K562 (cell line): Measurements from ENCODE around the gene RSPH6A. TPM values are rescaled to one million over a fixed set of nuclear protein-coding genes. Genes with fewer than 3 reads are reported as not detected.

ENCODE experiments used
- DACH1 ChIP-seq: fragments of 450-650 bp; IDR thresholded peaks from 2 replicates; pipeline ENCODE4 v1.6.1; 2018; ENCODE audit not compliant: partially characterized antibody
- ELF1 ChIP-seq: fragments of 200-800 bp; sonication (Bioruptor generic); IDR thresholded peaks from 2 replicates; pipeline ENCODE4 v1.6.1; 2016; ENCODE audit warnings: missing genetic modification characterization, missing compliant biosample characterization
- FUS ChIP-seq: fragments of 200-400 bp; formaldehyde crosslinking; optimal IDR thresholded peaks from 2 replicates; pipeline ENCODE3; 2017; ENCODE audit warnings: low read depth, low read length
- HDAC8 ChIP-seq: fragments of 450-650 bp; IDR thresholded peaks from 2 replicates; pipeline ENCODE4 v1.6.1; 2016; ENCODE audit warnings: mild to moderate bottlenecking, missing genetic modification characterization, moderate library complexity, missing compliant biosample characterization
- HNRNPUL1 ChIP-seq: fragments of 200-400 bp; formaldehyde crosslinking; IDR thresholded peaks from 2 replicates; pipeline ENCODE4 v1.6.1; 2017; ENCODE audit warnings: low read length
- KHSRP ChIP-seq: fragments of 450-650 bp; IDR thresholded peaks from 2 replicates; pipeline ENCODE4 v1.6.1; 2017
- PHF20 ChIP-seq: fragments of 450-650 bp; IDR thresholded peaks from 2 replicates; pipeline ENCODE4 v1.6.1; 2018; ENCODE audit not compliant: partially characterized antibody
- POLR2A ChIP-seq: fragments of 450-650 bp; conservative IDR thresholded peaks from 2 replicates; pipeline ENCODE4 v1.6.1; 2016
- POLR2G ChIP-seq: fragments of 200-400 bp; formaldehyde crosslinking; IDR thresholded peaks from 2 replicates; pipeline ENCODE4 v1.6.1; 2017; ENCODE audit warnings: low read depth, mild to moderate bottlenecking, antibody characterized with exemption, low read length, moderate library complexity
- PTRF ChIP-seq: fragments of 450-650 bp; IDR thresholded peaks from 2 replicates; pipeline ENCODE4 v1.6.1; 2016; ENCODE audit warnings: mild to moderate bottlenecking, missing genetic modification characterization, missing compliant biosample characterization
- SAP30 ChIP-seq: fragments of 200-600 bp; sonication (generic); IDR thresholded peaks from 2 replicates; pipeline ENCODE4 v1.6.1; 2012; ENCODE audit warnings: borderline replicate concordance, low read depth, mild to moderate bottlenecking, moderate library complexity, low read length, control low read depth, inconsistent platforms; ENCODE audit not compliant: insufficient read depth, poor library complexity, severe bottlenecking
- ZKSCAN3 ChIP-seq: fragments of 250-450 bp; sonication (Bioruptor Pico); IDR thresholded peaks from 2 replicates; pipeline ENCODE4 v1.4.0; 2020
- ZNF23 ChIP-seq: fragments of 250-450 bp; sonication (Bioruptor Pico); IDR thresholded peaks from 2 replicates; pipeline ENCODE4 v1.4.0; 2020; ENCODE audit warnings: mild to moderate bottlenecking
- ZNF699 ChIP-seq: fragments of 250-450 bp; sonication (Bioruptor Pico); IDR thresholded peaks from 2 replicates; pipeline ENCODE4 v1.8.0; 2021; ENCODE audit warnings: mild to moderate bottlenecking, moderate library complexity; ENCODE audit not compliant: insufficient replicate concordance
- polyA plus RNA-seq, 8 experiments: library from polyadenylated mRNA; depleted of rRNA in 4 of 8; stranded (reverse) in 5 of 8; unstranded in 3 of 8; fragments of >200 nt; fragmentation: Nextera tagmentation in 2 of 8; fragmentation: Illumina TruSeq in 1 of 8; extraction: Ambion mirVana in 2 of 8; extraction: Trizol in 1 of 8; gene quantifications; 2 replicates each; pipeline versions ENCODE4 v1.2.1 to v1.2.3, GENCODE V29; 2011 to 2014; ENCODE audit warnings: inconsistent platforms in 1 of 8, missing spikeins in 1 of 8
- total RNA-seq, 7 experiments: library from RNA; depleted of rRNA in 6 of 7; stranded (reverse); fragments of >200 nt in 6 of 7; fragmentation: Illumina TruSeq in 2 of 7; extraction: Trizol in 2 of 7; gene quantifications; 2 replicates each; pipeline versions ENCODE4 v1.2.1 to v1.2.3, GENCODE V29; 2011 to 2021; ENCODE audit warnings: low replicate concordance in 1 of 7
- TF ChIP-seq, protein P1 (sequence below): sonication (generic); formaldehyde crosslinking; IDR thresholded peaks from 2 replicates; pipeline ENCODE4 v1.8.1; 2023; ENCODE audit warnings: mild to moderate bottlenecking, missing genetic modification reagents, moderate library complexity
- TF ChIP-seq, protein P2 (sequence below): fragments of 250-450 bp; sonication (Bioruptor Pico); IDR thresholded peaks from 2 replicates; pipeline ENCODE4 v1.8.0; 2021; ENCODE audit warnings: mild to moderate bottlenecking, moderate library complexity
- TF ChIP-seq, protein P3 (sequence below): fragments of 250-450 bp; sonication (Bioruptor Pico); IDR thresholded peaks from 2 replicates; pipeline ENCODE4 v1.5.0; 2020; ENCODE audit warnings: mild to moderate bottlenecking
- TF ChIP-seq, protein P4 (sequence below): sonication (generic); IDR thresholded peaks from 2 replicates; pipeline ENCODE4 v1.6.1; 2016
- TF ChIP-seq, protein P5 (sequence below): sonication (generic); formaldehyde crosslinking; IDR thresholded peaks from 2 replicates; pipeline ENCODE4 v1.8.0; 2022; ENCODE audit warnings: mild to moderate bottlenecking, missing genetic modification reagents

Gene RSPH6A
- total and polyA plus RNA-seq, 9 of the 15 experiments (the other 6 are each of a cell fraction or from before 2014, with no cell fraction given) = 0.03 to 0.15 (median 0.07) TPM; not detected in 5

DNA sequence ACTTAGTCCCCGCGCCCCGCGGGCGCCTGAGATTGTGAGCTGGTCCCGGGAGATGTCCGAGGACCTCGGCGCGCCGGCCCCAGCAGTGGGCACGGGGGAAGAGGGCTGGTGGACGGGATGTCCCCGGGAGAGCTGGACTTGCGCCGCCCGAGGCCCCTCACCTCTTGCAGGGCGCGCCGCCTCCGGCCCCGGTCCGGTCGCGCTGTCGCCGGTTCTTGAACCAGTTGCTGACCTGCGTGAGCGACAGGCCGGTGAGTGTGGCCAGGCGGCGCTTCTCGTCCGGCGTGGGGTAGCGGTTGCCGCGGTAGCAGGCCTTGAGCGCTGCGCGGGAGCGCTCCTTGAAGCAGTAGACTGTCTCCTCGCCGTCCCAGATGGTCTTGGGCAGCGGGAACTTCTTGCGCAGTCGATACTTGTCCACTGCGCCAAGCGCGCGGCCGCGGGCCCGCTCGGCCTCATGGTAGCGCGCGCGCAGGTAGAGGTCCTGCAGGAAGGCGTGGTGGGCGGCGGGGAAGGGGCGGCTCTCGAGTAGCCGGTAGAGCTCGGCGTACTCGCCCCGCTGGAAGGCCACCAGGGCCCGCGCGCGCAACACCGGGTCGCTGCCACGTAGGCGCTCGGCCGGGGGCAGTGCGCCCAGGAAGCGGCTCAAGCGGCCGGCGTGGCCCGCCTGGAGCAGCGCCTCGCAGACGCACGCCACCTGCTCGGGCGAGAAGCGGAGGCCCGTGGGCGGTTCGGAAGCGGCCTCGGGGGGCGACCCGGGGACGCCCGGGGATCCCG is 47.0 kb downstream of the RSPH6A start (continued):
- TF ChIP-seq, protein P1, sequence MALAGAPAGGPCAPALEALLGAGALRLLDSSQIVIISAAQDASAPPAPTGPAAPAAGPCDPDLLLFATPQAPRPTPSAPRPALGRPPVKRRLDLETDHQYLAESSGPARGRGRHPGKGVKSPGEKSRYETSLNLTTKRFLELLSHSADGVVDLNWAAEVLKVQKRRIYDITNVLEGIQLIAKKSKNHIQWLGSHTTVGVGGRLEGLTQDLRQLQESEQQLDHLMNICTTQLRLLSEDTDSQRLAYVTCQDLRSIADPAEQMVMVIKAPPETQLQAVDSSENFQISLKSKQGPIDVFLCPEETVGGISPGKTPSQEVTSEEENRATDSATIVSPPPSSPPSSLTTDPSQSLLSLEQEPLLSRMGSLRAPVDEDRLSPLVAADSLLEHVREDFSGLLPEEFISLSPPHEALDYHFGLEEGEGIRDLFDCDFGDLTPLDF = no peak
- TF ChIP-seq, protein P2, sequence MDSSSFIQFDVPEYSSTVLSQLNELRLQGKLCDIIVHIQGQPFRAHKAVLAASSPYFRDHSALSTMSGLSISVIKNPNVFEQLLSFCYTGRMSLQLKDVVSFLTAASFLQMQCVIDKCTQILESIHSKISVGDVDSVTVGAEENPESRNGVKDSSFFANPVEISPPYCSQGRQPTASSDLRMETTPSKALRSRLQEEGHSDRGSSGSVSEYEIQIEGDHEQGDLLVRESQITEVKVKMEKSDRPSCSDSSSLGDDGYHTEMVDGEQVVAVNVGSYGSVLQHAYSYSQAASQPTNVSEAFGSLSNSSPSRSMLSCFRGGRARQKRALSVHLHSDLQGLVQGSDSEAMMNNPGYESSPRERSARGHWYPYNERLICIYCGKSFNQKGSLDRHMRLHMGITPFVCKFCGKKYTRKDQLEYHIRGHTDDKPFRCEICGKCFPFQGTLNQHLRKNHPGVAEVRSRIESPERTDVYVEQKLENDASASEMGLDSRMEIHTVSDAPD (CRISPR knock-in tag) = no peak
- TF ChIP-seq SAP30 (peak; percentile 44), ZNF699 (CRISPR knock-in tag) (no peak), DACH1 (no peak), KHSRP (no peak), POLR2G (peak; percentile 81), HNRNPUL1 (no peak), HDAC8 (no peak), POLR2A (peak; percentile 52; the same call in 1 of the 2 replicates), ELF1 (no peak; the same call in 1 of the 2 replicates), FUS (peak; percentile 24), PHF20 (no peak), ZNF23 (CRISPR knock-in tag) (no peak), PTRF (tag) (no peak), ZKSCAN3 (CRISPR knock-in tag) (no peak)
- TF ChIP-seq, protein P3, sequence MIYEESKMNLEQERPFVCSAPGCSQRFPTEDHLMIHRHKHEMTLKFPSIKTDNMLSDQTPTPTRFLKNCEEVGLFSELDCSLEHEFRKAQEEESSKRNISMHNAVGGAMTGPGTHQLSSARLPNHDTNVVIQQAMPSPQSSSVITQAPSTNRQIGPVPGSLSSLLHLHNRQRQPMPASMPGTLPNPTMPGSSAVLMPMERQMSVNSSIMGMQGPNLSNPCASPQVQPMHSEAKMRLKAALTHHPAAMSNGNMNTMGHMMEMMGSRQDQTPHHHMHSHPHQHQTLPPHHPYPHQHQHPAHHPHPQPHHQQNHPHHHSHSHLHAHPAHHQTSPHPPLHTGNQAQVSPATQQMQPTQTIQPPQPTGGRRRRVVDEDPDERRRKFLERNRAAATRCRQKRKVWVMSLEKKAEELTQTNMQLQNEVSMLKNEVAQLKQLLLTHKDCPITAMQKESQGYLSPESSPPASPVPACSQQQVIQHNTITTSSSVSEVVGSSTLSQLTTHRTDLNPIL (CRISPR knock-in tag) = no peak
- TF ChIP-seq, protein P4, sequence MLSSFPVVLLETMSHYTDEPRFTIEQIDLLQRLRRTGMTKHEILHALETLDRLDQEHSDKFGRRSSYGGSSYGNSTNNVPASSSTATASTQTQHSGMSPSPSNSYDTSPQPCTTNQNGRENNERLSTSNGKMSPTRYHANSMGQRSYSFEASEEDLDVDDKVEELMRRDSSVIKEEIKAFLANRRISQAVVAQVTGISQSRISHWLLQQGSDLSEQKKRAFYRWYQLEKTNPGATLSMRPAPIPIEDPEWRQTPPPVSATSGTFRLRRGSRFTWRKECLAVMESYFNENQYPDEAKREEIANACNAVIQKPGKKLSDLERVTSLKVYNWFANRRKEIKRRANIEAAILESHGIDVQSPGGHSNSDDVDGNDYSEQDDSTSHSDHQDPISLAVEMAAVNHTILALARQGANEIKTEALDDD = no peak
- TF ChIP-seq, protein P5, sequence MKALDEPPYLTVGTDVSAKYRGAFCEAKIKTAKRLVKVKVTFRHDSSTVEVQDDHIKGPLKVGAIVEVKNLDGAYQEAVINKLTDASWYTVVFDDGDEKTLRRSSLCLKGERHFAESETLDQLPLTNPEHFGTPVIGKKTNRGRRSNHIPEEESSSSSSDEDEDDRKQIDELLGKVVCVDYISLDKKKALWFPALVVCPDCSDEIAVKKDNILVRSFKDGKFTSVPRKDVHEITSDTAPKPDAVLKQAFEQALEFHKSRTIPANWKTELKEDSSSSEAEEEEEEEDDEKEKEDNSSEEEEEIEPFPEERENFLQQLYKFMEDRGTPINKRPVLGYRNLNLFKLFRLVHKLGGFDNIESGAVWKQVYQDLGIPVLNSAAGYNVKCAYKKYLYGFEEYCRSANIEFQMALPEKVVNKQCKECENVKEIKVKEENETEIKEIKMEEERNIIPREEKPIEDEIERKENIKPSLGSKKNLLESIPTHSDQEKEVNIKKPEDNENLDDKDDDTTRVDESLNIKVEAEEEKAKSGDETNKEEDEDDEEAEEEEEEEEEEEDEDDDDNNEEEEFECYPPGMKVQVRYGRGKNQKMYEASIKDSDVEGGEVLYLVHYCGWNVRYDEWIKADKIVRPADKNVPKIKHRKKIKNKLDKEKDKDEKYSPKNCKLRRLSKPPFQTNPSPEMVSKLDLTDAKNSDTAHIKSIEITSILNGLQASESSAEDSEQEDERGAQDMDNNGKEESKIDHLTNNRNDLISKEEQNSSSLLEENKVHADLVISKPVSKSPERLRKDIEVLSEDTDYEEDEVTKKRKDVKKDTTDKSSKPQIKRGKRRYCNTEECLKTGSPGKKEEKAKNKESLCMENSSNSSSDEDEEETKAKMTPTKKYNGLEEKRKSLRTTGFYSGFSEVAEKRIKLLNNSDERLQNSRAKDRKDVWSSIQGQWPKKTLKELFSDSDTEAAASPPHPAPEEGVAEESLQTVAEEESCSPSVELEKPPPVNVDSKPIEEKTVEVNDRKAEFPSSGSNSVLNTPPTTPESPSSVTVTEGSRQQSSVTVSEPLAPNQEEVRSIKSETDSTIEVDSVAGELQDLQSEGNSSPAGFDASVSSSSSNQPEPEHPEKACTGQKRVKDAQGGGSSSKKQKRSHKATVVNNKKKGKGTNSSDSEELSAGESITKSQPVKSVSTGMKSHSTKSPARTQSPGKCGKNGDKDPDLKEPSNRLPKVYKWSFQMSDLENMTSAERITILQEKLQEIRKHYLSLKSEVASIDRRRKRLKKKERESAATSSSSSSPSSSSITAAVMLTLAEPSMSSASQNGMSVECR (CRISPR knock-in tag) = peak; percentile 73
